ENCODE data around the gene MS4A18. TPM values are rescaled to one million over a fixed set of nuclear protein-coding genes. Genes with fewer than 3 reads are reported as not detected.
A peak's percentile ranks its signal among the peaks of the same experiment; 100 is the strongest.

Gene MS4A18
- total and polyA plus RNA-seq, 10 of the 15 experiments (the other 5 are each of a cell fraction or from before 2014, with no cell fraction given) = not detected

DNA sequence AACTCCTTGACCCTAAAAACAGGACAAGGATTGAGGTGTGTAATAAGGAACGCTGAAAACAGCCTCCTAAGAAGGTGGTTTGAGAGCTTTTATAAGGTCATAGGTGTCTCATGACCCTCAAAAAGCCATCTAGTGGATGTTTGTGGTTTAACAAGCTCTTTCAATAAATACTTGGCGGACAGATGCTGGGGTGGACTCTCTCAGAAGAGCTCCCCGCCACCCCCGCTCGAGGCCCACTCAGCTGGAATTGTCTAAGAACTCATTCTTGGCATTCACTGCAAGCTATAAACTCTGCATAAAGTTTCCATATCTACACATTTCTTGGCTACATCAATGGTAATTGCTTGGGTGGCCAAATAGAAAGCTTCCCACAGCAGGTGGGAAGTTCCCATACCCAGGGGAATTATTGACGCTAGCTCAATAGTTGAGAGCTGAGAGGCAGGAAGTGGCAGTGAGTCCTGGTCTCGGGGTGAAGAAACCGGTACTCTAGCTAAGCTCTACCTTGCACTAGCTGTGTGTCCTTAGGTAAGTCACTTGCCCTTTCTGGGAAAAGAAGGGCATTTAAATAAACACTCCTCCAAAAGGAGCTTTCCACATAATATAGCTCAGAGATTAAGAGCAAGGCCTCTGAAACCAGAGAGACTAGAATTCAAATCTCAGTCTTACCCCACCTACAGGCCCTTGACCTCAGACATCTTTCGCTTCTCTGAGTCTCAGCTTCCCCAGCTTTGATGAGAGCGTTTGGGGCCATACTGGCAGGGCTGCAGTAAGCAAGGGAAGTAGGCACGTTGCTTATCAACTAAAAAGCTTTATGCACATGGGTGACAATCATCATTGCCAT is 38.6 kb downstream of the MS4A18 start (continued):
- TF ChIP-seq ZNF207 (IDR thresholded peaks at IDR 0.05; ENCODE audit: borderline replicate concordance) (no peak; the same call in 1 of the 2 replicates), HDAC2 (IDR thresholded peaks at IDR 0.05) (no peak), MTA2 (IDR thresholded peaks at IDR 0.05; ENCODE audit: low read depth) (peak; percentile 75), BRCA1 (IDR thresholded peaks at IDR 0.05; ENCODE audit: low read depth, low read length) (no peak), ZNF384 (IDR thresholded peaks at IDR 0.05; ENCODE audit: borderline replicate concordance, low read depth, low read length) (no peak), RFX5 (IDR thresholded peaks at IDR 0.05; ENCODE audit: low read depth, low read length) (no peak), ZBED1 (IDR thresholded peaks at IDR 0.05; ENCODE audit: borderline replicate concordance) (no peak; the same call in 1 of the 2 replicates), SREBF2 (IDR thresholded peaks at IDR 0.05; ENCODE audit: low read length) (no peak), ZNF24 (IDR thresholded peaks at IDR 0.05) (0 out of 2 replicates have a peak, but pooled peaks have one; percentile 18), MYB (IDR thresholded peaks at IDR 0.05; ENCODE audit: borderline replicate concordance, low read depth, low read length) (no peak)
- TF ChIP-seq, protein P1, sequence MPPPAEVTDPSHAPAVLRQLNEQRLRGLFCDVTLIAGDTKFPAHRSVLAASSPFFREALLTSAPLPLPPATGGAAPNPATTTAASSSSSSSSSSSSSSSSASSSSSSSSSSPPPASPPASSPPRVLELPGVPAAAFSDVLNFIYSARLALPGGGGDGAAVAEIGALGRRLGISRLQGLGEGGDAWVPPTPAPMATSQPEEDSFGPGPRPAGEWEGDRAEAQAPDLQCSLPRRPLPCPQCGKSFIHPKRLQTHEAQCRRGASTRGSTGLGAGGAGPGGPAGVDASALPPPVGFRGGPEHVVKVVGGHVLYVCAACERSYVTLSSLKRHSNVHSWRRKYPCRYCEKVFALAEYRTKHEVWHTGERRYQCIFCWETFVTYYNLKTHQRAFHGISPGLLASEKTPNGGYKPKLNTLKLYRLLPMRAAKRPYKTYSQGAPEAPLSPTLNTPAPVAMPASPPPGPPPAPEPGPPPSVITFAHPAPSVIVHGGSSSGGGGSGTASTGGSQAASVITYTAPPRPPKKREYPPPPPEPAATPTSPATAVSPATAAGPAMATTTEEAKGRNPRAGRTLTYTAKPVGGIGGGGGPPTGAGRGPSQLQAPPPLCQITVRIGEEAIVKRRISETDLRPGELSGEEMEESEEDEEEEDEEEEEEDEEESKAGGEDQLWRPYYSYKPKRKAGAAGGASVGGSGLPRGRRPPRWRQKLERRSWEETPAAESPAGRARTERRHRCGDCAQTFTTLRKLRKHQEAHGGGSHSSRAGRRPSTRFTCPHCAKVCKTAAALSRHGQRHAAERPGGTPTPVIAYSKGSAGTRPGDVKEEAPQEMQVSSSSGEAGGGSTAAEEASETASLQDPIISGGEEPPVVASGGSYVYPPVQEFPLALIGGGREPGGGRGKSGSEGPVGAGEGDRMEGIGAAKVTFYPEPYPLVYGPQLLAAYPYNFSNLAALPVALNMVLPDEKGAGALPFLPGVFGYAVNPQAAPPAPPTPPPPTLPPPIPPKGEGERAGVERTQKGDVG (CRISPR knock-in tag; IDR thresholded peaks at IDR 0.05) = peak; percentile 11; the same call in 1 of the 2 replicates
- TF ChIP-seq, protein P2, sequence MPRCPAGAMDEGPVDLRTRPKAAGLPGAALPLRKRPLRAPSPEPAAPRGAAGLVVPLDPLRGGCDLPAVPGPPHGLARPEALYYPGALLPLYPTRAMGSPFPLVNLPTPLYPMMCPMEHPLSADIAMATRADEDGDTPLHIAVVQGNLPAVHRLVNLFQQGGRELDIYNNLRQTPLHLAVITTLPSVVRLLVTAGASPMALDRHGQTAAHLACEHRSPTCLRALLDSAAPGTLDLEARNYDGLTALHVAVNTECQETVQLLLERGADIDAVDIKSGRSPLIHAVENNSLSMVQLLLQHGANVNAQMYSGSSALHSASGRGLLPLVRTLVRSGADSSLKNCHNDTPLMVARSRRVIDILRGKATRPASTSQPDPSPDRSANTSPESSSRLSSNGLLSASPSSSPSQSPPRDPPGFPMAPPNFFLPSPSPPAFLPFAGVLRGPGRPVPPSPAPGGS (IDR thresholded peaks at IDR 0.05; ENCODE audit: borderline replicate concordance, insufficient read depth, low read depth, low read length, poor library complexity, severe bottlenecking) = peak; percentile 92
- TF ChIP-seq, protein P3, sequence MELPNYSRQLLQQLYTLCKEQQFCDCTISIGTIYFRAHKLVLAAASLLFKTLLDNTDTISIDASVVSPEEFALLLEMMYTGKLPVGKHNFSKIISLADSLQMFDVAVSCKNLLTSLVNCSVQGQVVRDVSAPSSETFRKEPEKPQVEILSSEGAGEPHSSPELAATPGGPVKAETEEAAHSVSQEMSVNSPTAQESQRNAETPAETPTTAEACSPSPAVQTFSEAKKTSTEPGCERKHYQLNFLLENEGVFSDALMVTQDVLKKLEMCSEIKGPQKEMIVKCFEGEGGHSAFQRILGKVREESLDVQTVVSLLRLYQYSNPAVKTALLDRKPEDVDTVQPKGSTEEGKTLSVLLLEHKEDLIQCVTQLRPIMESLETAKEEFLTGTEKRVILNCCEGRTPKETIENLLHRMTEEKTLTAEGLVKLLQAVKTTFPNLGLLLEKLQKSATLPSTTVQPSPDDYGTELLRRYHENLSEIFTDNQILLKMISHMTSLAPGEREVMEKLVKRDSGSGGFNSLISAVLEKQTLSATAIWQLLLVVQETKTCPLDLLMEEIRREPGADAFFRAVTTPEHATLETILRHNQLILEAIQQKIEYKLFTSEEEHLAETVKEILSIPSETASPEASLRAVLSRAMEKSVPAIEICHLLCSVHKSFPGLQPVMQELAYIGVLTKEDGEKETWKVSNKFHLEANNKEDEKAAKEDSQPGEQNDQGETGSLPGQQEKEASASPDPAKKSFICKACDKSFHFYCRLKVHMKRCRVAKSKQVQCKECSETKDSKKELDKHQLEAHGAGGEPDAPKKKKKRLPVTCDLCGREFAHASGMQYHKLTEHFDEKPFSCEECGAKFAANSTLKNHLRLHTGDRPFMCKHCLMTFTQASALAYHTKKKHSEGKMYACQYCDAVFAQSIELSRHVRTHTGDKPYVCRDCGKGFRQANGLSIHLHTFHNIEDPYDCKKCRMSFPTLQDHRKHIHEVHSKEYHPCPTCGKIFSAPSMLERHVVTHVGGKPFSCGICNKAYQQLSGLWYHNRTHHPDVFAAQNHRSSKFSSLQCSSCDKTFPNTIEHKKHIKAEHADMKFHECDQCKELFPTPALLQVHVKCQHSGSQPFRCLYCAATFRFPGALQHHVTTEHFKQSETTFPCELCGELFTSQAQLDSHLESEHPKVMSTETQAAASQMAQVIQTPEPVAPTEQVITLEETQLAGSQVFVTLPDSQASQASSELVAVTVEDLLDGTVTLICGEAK (IDR thresholded peaks at IDR 0.05; ENCODE audit: borderline replicate concordance) = no peak; the same call in 1 of the 2 replicates
- TF ChIP-seq, protein P4, sequence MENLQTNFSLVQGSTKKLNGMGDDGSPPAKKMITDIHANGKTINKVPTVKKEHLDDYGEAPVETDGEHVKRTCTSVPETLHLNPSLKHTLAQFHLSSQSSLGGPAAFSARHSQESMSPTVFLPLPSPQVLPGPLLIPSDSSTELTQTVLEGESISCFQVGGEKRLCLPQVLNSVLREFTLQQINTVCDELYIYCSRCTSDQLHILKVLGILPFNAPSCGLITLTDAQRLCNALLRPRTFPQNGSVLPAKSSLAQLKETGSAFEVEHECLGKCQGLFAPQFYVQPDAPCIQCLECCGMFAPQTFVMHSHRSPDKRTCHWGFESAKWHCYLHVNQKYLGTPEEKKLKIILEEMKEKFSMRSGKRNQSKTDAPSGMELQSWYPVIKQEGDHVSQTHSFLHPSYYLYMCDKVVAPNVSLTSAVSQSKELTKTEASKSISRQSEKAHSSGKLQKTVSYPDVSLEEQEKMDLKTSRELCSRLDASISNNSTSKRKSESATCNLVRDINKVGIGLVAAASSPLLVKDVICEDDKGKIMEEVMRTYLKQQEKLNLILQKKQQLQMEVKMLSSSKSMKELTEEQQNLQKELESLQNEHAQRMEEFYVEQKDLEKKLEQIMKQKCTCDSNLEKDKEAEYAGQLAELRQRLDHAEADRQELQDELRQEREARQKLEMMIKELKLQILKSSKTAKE (IDR thresholded peaks at IDR 0.05; ENCODE audit: low read depth, poor library complexity, severe bottlenecking) = peak; percentile 85
- TF ChIP-seq, protein P5, sequence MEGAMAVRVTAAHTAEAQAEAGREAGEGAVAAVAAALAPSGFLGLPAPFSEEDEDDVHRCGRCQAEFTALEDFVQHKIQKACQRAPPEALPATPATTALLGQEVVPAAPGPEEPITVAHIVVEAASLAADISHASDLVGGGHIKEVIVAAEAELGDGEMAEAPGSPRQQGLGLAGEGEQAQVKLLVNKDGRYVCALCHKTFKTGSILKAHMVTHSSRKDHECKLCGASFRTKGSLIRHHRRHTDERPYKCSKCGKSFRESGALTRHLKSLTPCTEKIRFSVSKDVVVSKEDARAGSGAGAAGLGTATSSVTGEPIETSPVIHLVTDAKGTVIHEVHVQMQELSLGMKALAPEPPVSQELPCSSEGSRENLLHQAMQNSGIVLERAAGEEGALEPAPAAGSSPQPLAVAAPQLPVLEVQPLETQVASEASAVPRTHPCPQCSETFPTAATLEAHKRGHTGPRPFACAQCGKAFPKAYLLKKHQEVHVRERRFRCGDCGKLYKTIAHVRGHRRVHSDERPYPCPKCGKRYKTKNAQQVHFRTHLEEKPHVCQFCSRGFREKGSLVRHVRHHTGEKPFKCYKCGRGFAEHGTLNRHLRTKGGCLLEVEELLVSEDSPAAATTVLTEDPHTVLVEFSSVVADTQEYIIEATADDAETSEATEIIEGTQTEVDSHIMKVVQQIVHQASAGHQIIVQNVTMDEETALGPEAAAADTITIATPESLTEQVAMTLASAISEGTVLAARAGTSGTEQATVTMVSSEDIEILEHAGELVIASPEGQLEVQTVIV (IDR thresholded peaks at IDR 0.05; ENCODE audit: borderline replicate concordance, partially characterized antibody) = no peak
